Measurements from ENCODE around the gene PTK6.

DNA sequence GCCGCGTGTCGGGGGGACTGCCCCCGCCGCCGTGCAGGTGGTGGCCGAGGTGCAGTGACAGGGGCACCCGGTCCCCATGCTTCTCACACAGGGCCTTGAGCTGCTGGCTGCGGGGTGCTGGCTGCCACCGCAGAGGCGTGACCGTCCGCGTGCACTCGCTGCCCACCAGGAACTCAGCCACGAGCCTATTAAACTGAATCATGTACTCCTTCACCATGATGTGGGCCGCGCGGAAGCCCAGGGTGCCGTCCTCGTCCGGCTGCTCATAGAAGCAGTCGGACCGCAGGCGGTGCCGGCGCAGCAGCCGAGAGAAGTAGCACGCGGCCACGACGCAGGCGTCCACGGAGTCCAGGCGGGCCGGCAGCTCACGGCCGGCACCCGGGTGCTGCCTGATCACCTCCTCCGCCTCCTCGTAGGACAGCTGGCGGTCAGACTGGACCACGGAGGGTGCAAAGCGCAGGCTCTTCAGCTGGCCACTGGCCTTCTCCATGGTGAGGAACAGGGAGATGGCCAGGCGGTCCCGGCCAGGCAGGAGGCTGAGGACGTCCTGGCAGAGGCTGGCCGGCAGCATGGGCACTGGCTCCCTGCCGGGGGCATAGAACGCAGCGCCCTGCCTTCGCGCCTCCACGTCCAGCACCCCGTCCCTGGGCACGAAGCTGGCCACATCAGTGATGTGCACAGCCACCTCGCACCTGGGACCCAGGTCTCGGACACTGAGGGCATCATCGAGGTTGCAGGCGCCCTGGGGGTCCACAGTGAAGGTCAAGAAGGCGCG is 27.0 kb upstream of the PTK6 start:
- TF ChIP-seq, protein P1, sequence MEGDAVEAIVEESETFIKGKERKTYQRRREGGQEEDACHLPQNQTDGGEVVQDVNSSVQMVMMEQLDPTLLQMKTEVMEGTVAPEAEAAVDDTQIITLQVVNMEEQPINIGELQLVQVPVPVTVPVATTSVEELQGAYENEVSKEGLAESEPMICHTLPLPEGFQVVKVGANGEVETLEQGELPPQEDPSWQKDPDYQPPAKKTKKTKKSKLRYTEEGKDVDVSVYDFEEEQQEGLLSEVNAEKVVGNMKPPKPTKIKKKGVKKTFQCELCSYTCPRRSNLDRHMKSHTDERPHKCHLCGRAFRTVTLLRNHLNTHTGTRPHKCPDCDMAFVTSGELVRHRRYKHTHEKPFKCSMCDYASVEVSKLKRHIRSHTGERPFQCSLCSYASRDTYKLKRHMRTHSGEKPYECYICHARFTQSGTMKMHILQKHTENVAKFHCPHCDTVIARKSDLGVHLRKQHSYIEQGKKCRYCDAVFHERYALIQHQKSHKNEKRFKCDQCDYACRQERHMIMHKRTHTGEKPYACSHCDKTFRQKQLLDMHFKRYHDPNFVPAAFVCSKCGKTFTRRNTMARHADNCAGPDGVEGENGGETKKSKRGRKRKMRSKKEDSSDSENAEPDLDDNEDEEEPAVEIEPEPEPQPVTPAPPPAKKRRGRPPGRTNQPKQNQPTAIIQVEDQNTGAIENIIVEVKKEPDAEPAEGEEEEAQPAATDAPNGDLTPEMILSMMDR (IDR thresholded peaks at IDR 0.05; ENCODE audit: poor library complexity) = no peak
- no peak for TF ChIP-seq EZH2phosphoT487 (IDR thresholded peaks at IDR 0.05; ENCODE audit: low read depth, severe bottlenecking, unreplicated experiment)

Data from hepatocyte (in vitro differentiated cells).